Lower leg skin (tissue), 4 donors: ENCODE data around the gene MPZL1. TPM values are rescaled to one million over a fixed set of nuclear protein-coding genes. Genes with fewer than 3 reads are reported as not detected.

Experiments used
- DNase-seq, 2 donors: peaks; one replicate each; pipeline ENCODE4 v3.0.0-alpha.2; 2019; ENCODE audit warnings: low spot score in 2 of 2
- H3K4me3 ChIP-seq: fragments of 200-600 bp; sonication (generic); 2 replicates; pipeline ENCODE4 v1.5.1; 2017; ENCODE audit warnings: mild to moderate bottlenecking, low read depth; ENCODE audit not compliant: poor library complexity, severe bottlenecking
- POLR2A ChIP-seq, 2 donors: fragments of 450-650 bp; IDR thresholded peaks; one replicate each; pipeline ENCODE4 v1.6.1; 2016 to 2017; ENCODE audit warnings: antibody characterized with exemption in 2 of 2, mild to moderate bottlenecking in 1 of 2, moderate library complexity in 1 of 2
- WGBS, 2 donors: methylation state at CpG; one replicate each; pipeline ENCODE4 v1.1.5; 2018; 5-methylcytosine and 5-hydroxymethylcytosine counted together
- intact Hi-C: fragments of 100-400 bp; cut with DNase I; formaldehyde crosslinking; loops from one replicate; pipeline ENCODE4 v1.15.0; 2023; ENCODE audit warnings: low total_unique reads
- total RNA-seq, 4 donors: library from RNA; depleted of rRNA; stranded (reverse); fragments of >200 nt; gene quantifications; one replicate each; pipeline ENCODE4 v1.1.0, GENCODE V29; 2016
- TF ChIP-seq, protein P1 (sequence below), 3 donors: fragments of 450-650 bp; IDR thresholded peaks; one replicate each; pipeline ENCODE4 v1.5.1; 2016; ENCODE audit warnings: antibody characterized with exemption in 3 of 3, mild to moderate bottlenecking in 3 of 3, moderate library complexity in 2 of 3

MPZL1 gene
- total RNA-seq, 4 donors from 2014 or later = 24.9 to 54.6 (median 30.9) TPM

DNA sequence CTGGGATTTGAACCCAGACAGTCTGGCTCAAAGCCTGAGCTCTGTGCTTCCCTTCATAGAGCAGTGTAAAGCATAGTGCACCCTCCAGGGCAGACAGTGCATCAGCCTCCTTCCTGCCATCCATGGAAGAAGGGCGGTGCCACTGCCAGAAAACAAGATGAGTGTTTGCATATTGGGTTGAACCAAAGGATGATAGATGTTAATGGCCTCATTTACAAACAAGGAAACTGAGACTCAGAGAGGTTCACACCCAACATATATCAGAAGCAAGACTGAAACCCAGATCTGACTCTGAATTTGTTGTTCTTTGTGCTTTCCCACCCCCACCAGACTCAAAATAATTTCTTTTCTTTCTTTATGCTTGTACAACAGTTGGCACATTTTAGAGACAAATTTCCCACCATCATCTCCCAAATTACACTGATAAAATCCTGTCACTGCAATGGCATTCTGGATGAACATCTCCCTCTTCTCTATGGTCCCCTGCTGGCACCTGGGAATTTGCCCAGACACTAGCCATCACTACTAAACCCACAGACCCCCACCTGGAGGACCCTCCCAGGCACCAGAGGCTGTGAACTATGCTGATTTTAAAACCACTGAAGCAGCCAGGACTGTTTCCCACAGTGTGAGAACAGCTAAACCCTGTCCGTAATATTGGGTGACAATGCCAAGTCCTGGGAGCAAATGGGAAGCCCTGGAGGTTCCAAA lies 45.4 kb upstream of the MPZL1 start:
- TF ChIP-seq, protein P1, sequence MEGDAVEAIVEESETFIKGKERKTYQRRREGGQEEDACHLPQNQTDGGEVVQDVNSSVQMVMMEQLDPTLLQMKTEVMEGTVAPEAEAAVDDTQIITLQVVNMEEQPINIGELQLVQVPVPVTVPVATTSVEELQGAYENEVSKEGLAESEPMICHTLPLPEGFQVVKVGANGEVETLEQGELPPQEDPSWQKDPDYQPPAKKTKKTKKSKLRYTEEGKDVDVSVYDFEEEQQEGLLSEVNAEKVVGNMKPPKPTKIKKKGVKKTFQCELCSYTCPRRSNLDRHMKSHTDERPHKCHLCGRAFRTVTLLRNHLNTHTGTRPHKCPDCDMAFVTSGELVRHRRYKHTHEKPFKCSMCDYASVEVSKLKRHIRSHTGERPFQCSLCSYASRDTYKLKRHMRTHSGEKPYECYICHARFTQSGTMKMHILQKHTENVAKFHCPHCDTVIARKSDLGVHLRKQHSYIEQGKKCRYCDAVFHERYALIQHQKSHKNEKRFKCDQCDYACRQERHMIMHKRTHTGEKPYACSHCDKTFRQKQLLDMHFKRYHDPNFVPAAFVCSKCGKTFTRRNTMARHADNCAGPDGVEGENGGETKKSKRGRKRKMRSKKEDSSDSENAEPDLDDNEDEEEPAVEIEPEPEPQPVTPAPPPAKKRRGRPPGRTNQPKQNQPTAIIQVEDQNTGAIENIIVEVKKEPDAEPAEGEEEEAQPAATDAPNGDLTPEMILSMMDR (IDR thresholded peaks at IDR 0.05) = no peak
- TF ChIP-seq POLR2A (IDR thresholded peaks at IDR 0.05) = no peak
- no peak overlapping the region for H3K4me3 ChIP-seq
- 83 to 100% methylated on average over 2 of the region's 2 CpGs for WGBS, 2 donors
- no peak for DNase-seq
- intact Hi-C loops = no loop called here

DNA sequence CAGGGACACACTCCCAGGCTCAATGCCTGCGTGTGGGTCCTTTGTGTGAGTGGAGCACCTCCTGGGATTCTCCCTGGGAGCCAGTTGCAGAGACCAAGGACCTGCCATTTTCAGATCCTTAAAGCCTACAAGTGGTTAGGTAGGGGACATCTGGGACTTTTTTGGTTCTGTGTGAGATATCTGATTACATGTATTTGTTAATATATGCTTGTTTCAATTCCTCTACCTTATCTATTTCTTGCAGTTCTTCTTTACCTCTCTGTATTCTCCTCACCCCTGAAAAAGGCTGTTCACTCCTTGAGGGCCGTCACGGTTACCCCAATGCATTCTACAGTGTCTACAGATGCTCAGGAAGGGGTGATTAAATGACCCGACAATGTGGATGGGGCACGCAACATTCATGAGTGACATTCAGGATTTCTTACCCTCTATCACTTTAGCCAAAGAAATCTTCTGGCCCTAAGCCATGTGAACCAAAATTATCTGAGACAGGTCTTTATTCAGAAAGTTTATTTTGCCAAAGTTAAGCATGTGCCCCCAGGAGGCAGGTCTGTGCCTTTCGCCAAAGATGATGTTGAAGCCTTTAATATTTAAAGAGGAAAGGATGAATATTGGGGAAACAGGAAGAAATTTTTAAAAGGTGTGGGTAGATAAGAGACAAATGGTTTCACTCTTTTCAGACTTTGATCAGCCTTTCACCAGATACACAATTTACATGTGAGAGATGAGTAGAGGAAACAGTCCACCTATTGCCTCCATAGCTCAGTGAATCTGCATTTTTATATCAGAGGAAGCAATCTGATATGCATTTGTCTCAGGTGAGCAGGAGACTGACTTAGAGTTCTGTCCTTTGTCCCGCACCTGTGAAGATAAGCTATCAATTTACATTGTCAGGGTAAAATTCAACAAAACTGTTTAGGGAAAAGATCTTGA lies 44.6 kb upstream of the MPZL1 start:
- TF ChIP-seq POLR2A (IDR thresholded peaks at IDR 0.05) = no peak
- TF ChIP-seq, protein P1 (IDR thresholded peaks at IDR 0.05) = no peak
- 89 to 95% methylated on average over 7 of the region's 7 CpGs for WGBS, 2 donors
- no peak overlapping the region for H3K4me3 ChIP-seq
- DNase-seq = peak in 1 of 2 donors; percentile 37
- intact Hi-C loops = no loop called here

DNA sequence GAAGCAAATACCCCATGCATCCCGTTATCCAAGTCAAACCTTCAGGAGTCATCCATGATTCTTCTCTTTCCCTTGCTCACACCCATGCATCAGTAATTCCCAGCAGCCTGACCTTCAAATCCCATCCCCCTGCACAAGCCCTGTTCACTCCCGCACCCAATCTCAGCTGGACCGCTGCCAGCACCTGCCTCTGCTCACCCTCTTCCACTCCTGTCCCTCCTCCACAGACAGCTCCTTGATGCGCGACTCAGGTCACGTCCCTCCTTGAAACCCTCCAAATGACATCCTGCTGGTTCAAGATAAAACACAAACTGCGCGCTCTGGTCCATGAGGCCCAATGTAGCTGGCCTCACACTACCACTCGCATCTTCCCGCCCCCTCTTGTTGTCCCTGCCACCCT lies 43.4 kb upstream of the MPZL1 start:
- WGBS, 2 donors = 93 to 94% methylated on average over 10 of the region's 10 CpGs
- TF ChIP-seq, protein P1 (IDR thresholded peaks at IDR 0.05) = no peak
- no peak for TF ChIP-seq POLR2A (IDR thresholded peaks at IDR 0.05)
- DNase-seq = peak in 1 of 2 donors; percentile 77
- H3K4me3 ChIP-seq = no peak overlapping the region
- intact Hi-C loops = no loop called here

DNA sequence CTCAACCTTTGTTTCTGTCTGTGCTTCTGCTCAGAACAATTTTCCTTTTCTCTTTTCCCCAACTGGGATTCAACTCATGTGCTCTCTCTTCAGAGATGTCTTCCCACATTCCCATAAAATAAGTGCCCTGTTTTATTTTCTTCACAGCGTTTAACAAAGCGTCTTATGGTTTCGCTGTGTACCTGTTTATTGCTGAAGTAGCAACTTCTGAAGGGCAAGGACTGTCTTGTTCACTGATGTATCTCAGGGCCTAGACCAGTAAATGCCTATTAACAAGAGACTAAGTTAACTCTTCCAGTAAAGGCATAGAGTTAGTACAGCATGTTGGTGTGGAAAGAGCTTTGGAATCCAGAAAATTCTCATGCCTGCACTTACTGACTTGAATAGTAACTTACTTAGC lies 42.9 kb upstream of the MPZL1 start:
- DNase-seq = no peak
- WGBS, 2 donors = 96 to 99% methylated on average over 3 of the region's 3 CpGs
- intact Hi-C loops = no loop called here

DNA sequence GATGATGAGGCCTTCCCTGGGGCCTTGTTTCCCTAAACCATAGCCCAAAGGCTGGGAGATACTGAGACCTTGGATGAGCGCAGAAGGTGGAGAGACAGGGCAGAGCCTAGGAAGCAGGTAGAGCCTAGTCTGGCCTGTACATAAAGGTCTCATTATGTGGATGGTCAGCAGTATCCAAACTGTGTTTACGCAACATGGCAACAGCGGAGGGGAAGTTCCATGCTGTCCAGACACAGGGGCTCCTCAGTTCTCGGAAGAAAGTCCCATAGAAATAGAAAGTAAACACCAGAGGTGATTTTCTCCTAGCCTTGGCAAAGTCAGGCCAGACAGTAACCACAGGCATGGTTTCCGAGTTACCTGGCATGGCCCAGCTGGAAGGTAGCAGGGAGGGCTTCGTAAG lies 42.1 kb upstream of the MPZL1 start:
- DNase-seq = no peak
- H3K4me3 ChIP-seq = no peak overlapping the region
- 92 to 93% methylated on average over 6 of the region's 6 CpGs for WGBS, 2 donors
- no peak for TF ChIP-seq POLR2A (IDR thresholded peaks at IDR 0.05)
- TF ChIP-seq, protein P1 (IDR thresholded peaks at IDR 0.05) = no peak
- intact Hi-C loops = no loop called here

More for the DNA sequence above, 42.9 kb upstream of the MPZL1 start:
- H3K4me3 ChIP-seq = no peak overlapping the region
- TF ChIP-seq, protein P1 (IDR thresholded peaks at IDR 0.05) = no peak
- no peak for TF ChIP-seq POLR2A (IDR thresholded peaks at IDR 0.05)
